ENCODE results near the gene SPTB. TPM values are rescaled to one million over a fixed set of nuclear protein-coding genes. Genes with fewer than 3 reads are reported as not detected.

The SPTB gene
- total RNA-seq, 1 donor from 2014 or later: 0.04 TPM

DNA sequence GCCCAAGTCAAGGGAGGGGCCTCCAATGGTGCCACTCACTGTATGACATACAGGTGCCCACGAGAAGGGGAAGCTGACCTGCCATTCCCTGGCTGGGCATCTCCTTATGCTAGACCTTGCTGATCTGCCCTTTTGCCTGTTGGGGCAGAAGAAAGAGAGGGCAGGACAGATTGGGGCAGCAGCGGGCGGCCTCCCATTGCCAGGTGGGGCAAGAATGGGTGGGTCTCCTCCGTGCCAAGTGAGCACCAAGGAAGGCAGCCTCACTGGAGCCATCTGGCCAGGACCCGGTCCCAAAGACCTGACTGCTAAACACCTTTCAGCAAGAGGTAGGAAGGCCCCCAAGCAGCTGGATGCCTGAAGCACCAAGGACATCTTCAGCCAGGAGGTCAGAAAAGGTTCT, 125.0 kb downstream of the SPTB start:
- H3K4me3 Mint-ChIP-seq: no peak overlapping the region
- peaks cover 19% of the 10 kb centered on the region for H3K27me3 Mint-ChIP-seq
- POLR2A ChIA-PET: no interaction called here
- ATAC-seq (ENCODE audit: low read depth): no peak
- no peaks in the 10 kb centered on the region for H3K4me1 Mint-ChIP-seq
- no peak for DNase-seq
- intact Hi-C loops (cut with micrococcal nuclease): no loop called here
- H3K9me3 Mint-ChIP-seq: no peaks in the 10 kb centered on the region
- TF ChIP-seq, protein P1, sequence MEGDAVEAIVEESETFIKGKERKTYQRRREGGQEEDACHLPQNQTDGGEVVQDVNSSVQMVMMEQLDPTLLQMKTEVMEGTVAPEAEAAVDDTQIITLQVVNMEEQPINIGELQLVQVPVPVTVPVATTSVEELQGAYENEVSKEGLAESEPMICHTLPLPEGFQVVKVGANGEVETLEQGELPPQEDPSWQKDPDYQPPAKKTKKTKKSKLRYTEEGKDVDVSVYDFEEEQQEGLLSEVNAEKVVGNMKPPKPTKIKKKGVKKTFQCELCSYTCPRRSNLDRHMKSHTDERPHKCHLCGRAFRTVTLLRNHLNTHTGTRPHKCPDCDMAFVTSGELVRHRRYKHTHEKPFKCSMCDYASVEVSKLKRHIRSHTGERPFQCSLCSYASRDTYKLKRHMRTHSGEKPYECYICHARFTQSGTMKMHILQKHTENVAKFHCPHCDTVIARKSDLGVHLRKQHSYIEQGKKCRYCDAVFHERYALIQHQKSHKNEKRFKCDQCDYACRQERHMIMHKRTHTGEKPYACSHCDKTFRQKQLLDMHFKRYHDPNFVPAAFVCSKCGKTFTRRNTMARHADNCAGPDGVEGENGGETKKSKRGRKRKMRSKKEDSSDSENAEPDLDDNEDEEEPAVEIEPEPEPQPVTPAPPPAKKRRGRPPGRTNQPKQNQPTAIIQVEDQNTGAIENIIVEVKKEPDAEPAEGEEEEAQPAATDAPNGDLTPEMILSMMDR (IDR thresholded peaks at IDR 0.05): no peak
- H3K36me3 Mint-ChIP-seq (ENCODE audit: low read depth): no peaks in the 10 kb centered on the region
- H3K27ac Mint-ChIP-seq: no peak overlapping the region
- CTCF ChIA-PET: no interaction called here

DNA sequence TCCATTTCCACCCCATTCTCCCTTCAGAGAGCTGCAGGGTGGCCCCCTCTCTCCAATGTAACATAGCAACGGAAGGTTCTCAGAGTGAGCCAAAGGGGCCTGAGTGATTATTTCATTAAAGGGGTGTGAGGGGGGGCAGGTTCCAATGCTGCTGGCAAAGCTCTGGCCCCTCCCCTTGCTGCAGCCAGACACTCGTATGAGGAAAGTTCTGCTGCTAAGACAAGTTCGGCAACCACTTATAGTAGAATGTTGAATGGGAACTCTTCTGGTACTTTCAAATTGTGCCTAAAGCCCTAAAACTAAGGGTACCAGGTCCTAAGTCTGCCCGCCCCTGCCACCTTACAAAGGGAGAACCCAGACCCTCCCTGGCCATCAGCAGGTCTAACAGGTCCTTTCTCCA, 125.7 kb downstream of the SPTB start:
- TF ChIP-seq, protein P1 (IDR thresholded peaks at IDR 0.05): no peak
- intact Hi-C loops (cut with micrococcal nuclease): no loop called here
- Mint-ChIP-seq H3K27me3 (peaks cover 19% of the 10 kb centered on the region), H3K36me3 (ENCODE audit: low read depth) (no peaks in the 10 kb centered on the region), H3K27ac (no peak overlapping the region), H3K4me1 (no peaks in the 10 kb centered on the region), H3K4me3 (no peak overlapping the region), H3K9me3 (no peaks in the 10 kb centered on the region)
- ChIA-PET POLR2A (no interaction called here), CTCF (no interaction called here)
- ATAC-seq (ENCODE audit: low read depth) (no peak), DNase-seq (no peak)

DNA sequence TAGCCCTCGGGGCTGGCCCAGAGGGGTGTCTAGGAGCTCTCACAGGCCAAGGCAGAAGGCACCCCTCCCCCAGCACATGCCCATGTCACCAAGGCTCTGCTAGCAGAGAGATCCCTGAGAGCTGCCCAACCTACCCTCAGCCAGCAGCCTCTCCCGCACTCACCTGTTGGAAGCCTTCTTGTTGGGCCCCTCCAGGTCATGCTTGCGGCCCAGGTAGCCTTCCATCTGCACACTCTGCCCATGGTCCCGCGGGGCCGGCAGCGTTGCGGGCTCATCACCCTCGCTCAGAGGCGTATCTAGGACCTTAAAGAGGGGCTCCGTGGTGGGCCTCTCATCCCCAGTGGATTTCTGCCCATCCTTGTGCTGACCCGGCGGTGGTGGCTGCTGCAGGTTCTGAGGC, 126.3 kb downstream of the SPTB start:
- POLR2A ChIA-PET: no interaction called here

DNA sequence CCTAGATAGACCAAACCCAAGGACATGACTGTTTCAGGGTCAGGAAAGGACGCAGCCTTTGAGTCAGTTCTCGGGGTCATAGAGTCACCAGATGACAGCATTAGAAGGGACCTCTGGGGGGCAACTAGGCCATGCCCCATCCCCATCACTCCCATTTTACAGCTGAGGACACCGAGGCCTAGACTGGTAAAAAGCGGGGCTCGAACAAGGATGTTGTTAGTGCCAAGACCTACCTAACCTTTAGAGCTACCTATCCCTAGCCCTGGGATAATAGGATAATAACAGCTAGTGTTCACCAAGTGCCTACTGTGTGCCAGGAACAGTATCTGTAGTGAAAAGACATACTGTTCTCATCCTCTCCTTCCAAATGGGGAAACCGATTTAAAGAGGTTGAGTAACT, 126.8 kb downstream of the SPTB start:
- H3K9me3 Mint-ChIP-seq: no peaks in the 10 kb centered on the region
- no peak overlapping the region for H3K27ac Mint-ChIP-seq
- intact Hi-C loops (cut with micrococcal nuclease): no loop called here
- no peak overlapping the region for H3K4me3 Mint-ChIP-seq
- peaks cover 18% of the 10 kb centered on the region for H3K27me3 Mint-ChIP-seq
- TF ChIP-seq, protein P1 (IDR thresholded peaks at IDR 0.05): no peak
- ATAC-seq (ENCODE audit: low read depth): no peak
- CTCF ChIA-PET: no interaction called here
- H3K36me3 Mint-ChIP-seq (ENCODE audit: low read depth): no peaks in the 10 kb centered on the region
- POLR2A ChIA-PET: no interaction called here
- DNase-seq: no peak
- H3K4me1 Mint-ChIP-seq: no peaks in the 10 kb centered on the region

More for the DNA sequence above, 126.3 kb downstream of the SPTB start:
- no peak for ATAC-seq (ENCODE audit: low read depth)
- intact Hi-C loops (cut with micrococcal nuclease): no loop called here
- Mint-ChIP-seq H3K9me3 (no peaks in the 10 kb centered on the region), H3K36me3 (ENCODE audit: low read depth) (no peaks in the 10 kb centered on the region), H3K4me1 (no peaks in the 10 kb centered on the region), H3K27ac (no peak overlapping the region), H3K27me3 (peaks cover 18% of the 10 kb centered on the region), H3K4me3 (no peak overlapping the region)
- TF ChIP-seq, protein P1 (IDR thresholded peaks at IDR 0.05): no peak
- CTCF ChIA-PET: no interaction called here
- DNase-seq: no peak

DNA sequence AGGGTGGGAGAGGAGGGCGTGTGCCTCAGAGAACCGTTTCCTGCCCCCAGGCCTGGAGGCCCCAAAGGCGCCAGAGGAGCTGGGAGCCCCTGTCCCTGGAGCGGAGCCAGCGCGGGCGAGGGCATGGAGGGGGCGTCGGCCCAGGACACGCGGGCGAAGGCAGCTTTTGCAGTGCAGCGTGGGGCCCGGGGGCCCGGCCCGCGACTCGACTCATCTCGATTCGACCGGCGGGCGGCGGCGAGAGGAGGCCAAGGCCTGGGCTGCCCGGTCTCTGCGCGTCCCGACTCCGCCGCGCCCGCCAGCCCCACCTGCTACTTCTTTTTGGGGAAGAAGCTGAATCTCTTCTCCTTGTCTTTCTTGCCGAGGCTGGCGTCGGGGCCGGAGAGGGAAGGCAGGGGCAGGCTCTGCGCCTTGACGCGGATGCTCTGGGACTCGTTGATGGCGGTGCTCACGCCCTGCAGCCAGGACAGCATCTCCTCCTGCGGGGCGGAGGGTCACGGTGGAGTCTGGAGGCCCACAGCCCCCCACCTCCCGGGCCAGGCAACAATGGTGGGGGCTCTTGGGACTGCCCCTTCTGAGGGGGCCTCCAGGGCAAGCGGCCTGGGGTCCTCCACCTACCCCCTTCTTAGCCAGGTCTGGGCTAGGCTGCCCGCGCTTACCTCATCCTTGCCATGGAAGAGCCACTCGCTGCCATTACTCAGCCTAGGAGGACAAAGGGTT, 130.6 kb downstream of the SPTB start:
- H3K27me3 Mint-ChIP-seq: peaks cover 3% of the 10 kb centered on the region
- no peak overlapping the region for H3K4me3 Mint-ChIP-seq
- no peaks in the 10 kb centered on the region for H3K9me3 Mint-ChIP-seq
- no peaks in the 10 kb centered on the region for H3K4me1 Mint-ChIP-seq
- POLR2A ChIA-PET: no interaction called here
- intact Hi-C loops (cut with micrococcal nuclease): no loop called here
- H3K27ac Mint-ChIP-seq: no peak overlapping the region
- ATAC-seq (ENCODE audit: low read depth) (no peak), DNase-seq (no peak)
- CTCF ChIA-PET: no interaction called here
- H3K36me3 Mint-ChIP-seq (ENCODE audit: low read depth): no peaks in the 10 kb centered on the region
- TF ChIP-seq, protein P1 (IDR thresholded peaks at IDR 0.05): no peak

Data from activated B cell treated with CpG ODN at 0.5 μM for 24 hours (primary cell).